T-helper 1 cell treated with Interleukin-12 subunit alpha and Interleukin-12 subunit beta and Interleukin-4 antibody, amounts not matched to agents 30 ng/mL and 1 ng/mL, for 36 hours (primary cell): ENCODE results near the gene VCPKMT. TPM values are rescaled to one million over a fixed set of nuclear protein-coding genes. Genes with fewer than 3 reads are reported as not detected.

Experiments used
- intact Hi-C: fragments of 100-400 bp; cut with micrococcal nuclease; formaldehyde crosslinking; loops from one replicate; pipeline ENCODE4 v1.15.1; 2024
- total RNA-seq: library from RNA; stranded (reverse); gene quantifications from 2 replicates; pipeline ENCODE4 v1.2.3, GENCODE V29; 2022

The VCPKMT gene
- total RNA-seq: 11.5 and 12.1 TPM in 2 replicates

- intact Hi-C loops: loop anchor here (1.0 to 2.0 kb wide), 17 partner anchors 11 to 531 kb away; partner anchors contain the start of genes DMAC2L, KLHDC2, L2HGDH and MAP4K5
These were observed at the start of gene VCPKMT for GRCh38 chr14:50116181-50116956. TSS of gene VCPKMT (minus strand) at chr14:50116572. CDS start at chr14:50116552, 20 bp downstream.

GRCh38 chr14:50156111-50156510 is 39.7 kb upstream of the VCPKMT start:
- intact Hi-C loops: no loop called here

GRCh38 chr14:50148799-50149198 is 32.4 kb upstream of the VCPKMT start:
- intact Hi-C loops: no loop called here

- intact Hi-C loops: no loop called here
These were observed 22.8 kb upstream of the VCPKMT start for GRCh38 chr14:50139192-50139591.

- intact Hi-C loops: no loop called here
These were observed 11.4 kb upstream of the VCPKMT start for GRCh38 chr14:50127802-50128201.

- intact Hi-C loops: no loop called here
These were observed 6.7 kb upstream of the VCPKMT start for GRCh38 chr14:50123062-50123461.

GRCh38 chr14:50122291-50122690 is 5.9 kb upstream of the VCPKMT start:
- intact Hi-C loops: no loop called here

GRCh38 chr14:50121486-50121885 is 5.1 kb upstream of the VCPKMT start:
- intact Hi-C loops: no loop called here

- intact Hi-C loops: loop anchor here (2.0 kb wide), 2 partner anchors 405 to 429 kb away; partner anchors contain the start of gene POLE2
These were observed 1.1 kb upstream of the VCPKMT start for GRCh38 chr14:50117456-50117855.

- intact Hi-C loops: loop anchor here (1.0 to 2.0 kb wide), 17 partner anchors 12 to 532 kb away; partner anchors contain the start of genes DMAC2L, KLHDC2, L2HGDH and MAP4K5
These were observed 594 bp upstream of the VCPKMT start for GRCh38 chr14:50116966-50117365.

- intact Hi-C loops: no loop called here
These were observed 2.9 kb downstream of the VCPKMT start for GRCh38 chr14:50113381-50114035.

GRCh38 chr14:50110323-50111037 is 5.9 kb downstream of the VCPKMT start:
- intact Hi-C loops: no loop called here

GRCh38 chr14:50109342-50109741 is 7.0 kb downstream of the VCPKMT start:
- intact Hi-C loops: no loop called here

GRCh38 chr14:50107850-50108249 is 8.5 kb downstream of the VCPKMT start:
- intact Hi-C loops: no loop called here

GRCh38 chr14:50106178-50106577 is 10.2 kb downstream of the VCPKMT start:
- intact Hi-C loops: no loop called here

GRCh38 chr14:50103558-50103957 is 12.8 kb downstream of the VCPKMT start:
- intact Hi-C loops: loop anchor here (5.0 kb wide), 1 partner anchor 336 kb away; the partner anchor contains the start of gene KLHDC2

- intact Hi-C loops: loop anchor here (5.0 kb wide), 1 partner anchor 334 kb away; the partner anchor contains the start of gene KLHDC2
These were observed 15.0 kb downstream of the VCPKMT start for GRCh38 chr14:50101417-50101816.

- intact Hi-C loops: loop anchor here (5.0 kb wide), 1 partner anchor 334 kb away; the partner anchor contains the start of gene KLHDC2
These were observed 15.6 kb downstream of the VCPKMT start for GRCh38 chr14:50100805-50101204.

- intact Hi-C loops: no loop called here
These were observed 17.0 kb downstream of the VCPKMT start for GRCh38 chr14:50099335-50099734.

GRCh38 chr14:50095895-50096294 is 20.5 kb downstream of the VCPKMT start:
- intact Hi-C loops: loop anchor here (1.0 kb wide), 5 partner anchors 9 to 58 kb away; no protein-coding TSS in a partner anchor

GRCh38 chr14:50094056-50094755 is 22.2 kb downstream of the VCPKMT start:
- intact Hi-C loops: no loop called here
